Pancreas (tissue), 10 donors: Measurements from ENCODE around the gene NCK2. TPM values are rescaled to one million over a fixed set of nuclear protein-coding genes. Genes with fewer than 3 reads are reported as not detected.

Experiments
- ATAC-seq, 4 donors: fragments of 200-7000 bp; cut with Tn5 transposase; one replicate each; pipeline versions ENCODE4 v1.8.0 to v1.9.1; 2020; ENCODE audit warnings: mild to moderate bottlenecking in 4 of 4, moderate library complexity in 4 of 4
- DNase-seq, 6 donors: peaks; one replicate each; pipeline ENCODE4 v3.0.0-alpha.2; 2020
- FAIRE-seq: peaks from 2 replicates; lab custom pipeline; 2012; peaks lifted over from hg19 to GRCh38; lab: Jason Lieb, UNC
- H3K27ac ChIP-seq, 4 donors: fragments of 200-600 bp; sonication (generic); 1 replicate in 3 of 4; 2 replicates in 1 of 4; pipeline versions ENCODE4 v1.5.0 to v1.8.0; 2020
- H3K27me3 ChIP-seq, 4 donors: fragments of 200-600 bp; one replicate each; pipeline ENCODE4 v1.8.0; 2021
- H3K36me3 ChIP-seq, 3 donors: fragments of 200-600 bp; sonication (generic) in 1 of 3; one replicate each; pipeline versions ENCODE4 v1.5.0 to v1.8.0; 2020 to 2021
- H3K4me1 ChIP-seq, 3 donors: fragments of 200-600 bp; one replicate each; pipeline ENCODE4 v1.8.0; 2021
- H3K4me3 ChIP-seq, 4 donors: fragments of 200-600 bp; sonication (generic) in 2 of 4; one replicate each; pipeline versions ENCODE4 v1.5.0 to v1.8.0; 2020 to 2021
- H3K9me3 ChIP-seq, 4 donors: fragments of 200-600 bp; one replicate each; pipeline ENCODE4 v1.8.0; 2021
- CTCF ChIP-seq, 4 donors: fragments of 200-600 bp; sonication (generic) in 3 of 4; IDR thresholded peaks; one replicate each; pipeline versions ENCODE4 v1.5.0 to v1.8.0; 2021; ENCODE audit warnings: antibody characterized with exemption in 4 of 4
- WGBS, 2 donors: extraction: QIAGEN DNeasy Blood & Tissue Kit; methylation state at CpG; one replicate each; pipeline ENCODE4 v1.1.7; 2013; 5-methylcytosine and 5-hydroxymethylcytosine counted together
- intact Hi-C, 3 donors: fragments of 100-400 bp; cut with DNase I; formaldehyde crosslinking; loops; one replicate each; pipeline versions ENCODE4 v1.11.1 to v1.14.2; 2022
- polyA plus RNA-seq, 2 donors: library from polyadenylated mRNA; stranded (reverse); fragments of 200-250 nt; gene quantifications; one replicate each; pipeline ENCODE4 v1.2.3, GENCODE V29; 2013
- total RNA-seq, 6 donors: library from RNA; stranded (reverse); fragmentation: NEBNext Ultra II Directional in 4 of 6; extraction: Animal tissue kit (Norgen Biotek cat#: 25700) in 4 of 6; gene quantifications; one replicate each; pipeline versions ENCODE4 v1.2.1 to v1.2.4, GENCODE V29; 2021 to 2023
- donor health status: healthy with polysubstance abuse.
- donor health status: DM: no; HTN: no; CAD: no; lungs with moderate emphysema.
- donor health status: DM: no; HTN: no; CAD: no.
- donor health status: control.
- donor health status: control.
- donor health status: Bipolar disorder and iron deficiency.
- donor health status: DM: yes; HTN: yes; CAD: no.
- donor health status: DM: no; HTN: no; CAD: no.
- donor health status: DM: no; HTN: no; CAD: no.
- donor health status: DM: yes; HTN: yes; CAD: no.

Gene NCK2
- total and polyA plus RNA-seq, 8 donors, result 28.4 to 57.6 (median 31.2) TPM

GRCh38 chr2:105752691-105753358 is 8.1 kb downstream of the NCK2 start:
- 74 to 80% methylated on average over 5 of the region's 5 CpGs for WGBS, 2 donors
- no peaks in the 10 kb centered on the region for H3K36me3 ChIP-seq
- no peak overlapping the region for H3K4me3 ChIP-seq
- no peak for FAIRE-seq
- DNase-seq, result no peak
- H3K27ac ChIP-seq, result no peak overlapping the region
- H3K27me3 ChIP-seq, result no peaks in the 10 kb centered on the region
- ATAC-seq, result no peak
- peaks cover 9 to 29% (median 12%) of the 10 kb centered on the region in 3 donors for H3K4me1 ChIP-seq
- no peak for TF ChIP-seq CTCF (IDR thresholded peaks at IDR 0.05)
- no peaks in the 10 kb centered on the region for H3K9me3 ChIP-seq
- intact Hi-C loops, result no loop called here

GRCh38 chr2:105753380-105753779 is 8.7 kb downstream of the NCK2 start:
- FAIRE-seq, result no peak
- Histone ChIP-seq H3K36me3 (no peaks in the 10 kb centered on the region), H3K27me3 (no peaks in the 10 kb centered on the region), H3K9me3 (no peaks in the 10 kb centered on the region), H3K4me1 (peaks cover 7 to 29% (median 12%) of the 10 kb centered on the region in 3 donors), H3K4me3 (no peak overlapping the region), H3K27ac (peak overlapping the region in 2 of 4 donors; percentile 6 to 46)
- no peak for TF ChIP-seq CTCF (IDR thresholded peaks at IDR 0.05)
- WGBS, 2 donors, result 48 to 93% methylated on average over 2 of the region's 2 CpGs
- ATAC-seq, result no peak
- intact Hi-C loops, result no loop called here
- no peak for DNase-seq

GRCh38 chr2:105754011-105754410 is 9.3 kb downstream of the NCK2 start:
- no peak for TF ChIP-seq CTCF (IDR thresholded peaks at IDR 0.05)
- Histone ChIP-seq H3K27me3 (no peaks in the 10 kb centered on the region), H3K36me3 (no peaks in the 10 kb centered on the region), H3K9me3 (no peaks in the 10 kb centered on the region), H3K4me3 (no peak overlapping the region), H3K4me1 (peaks cover 7 to 29% (median 12%) of the 10 kb centered on the region in 3 donors), H3K27ac (peak overlapping the region in 2 of 4 donors; percentile 6 to 46)
- ATAC-seq (peak in 3 of 4 donors; percentile 31 to 70 (median 56)), DNase-seq (no peak), FAIRE-seq (no peak)
- WGBS, 2 donors, result 51 to 52% methylated on average over 5 of the region's 5 CpGs
- intact Hi-C loops, result no loop called here

GRCh38 chr2:105754994-105755393 is 10.3 kb downstream of the NCK2 start:
- no peaks in the 10 kb centered on the region for H3K9me3 ChIP-seq
- no peaks in the 10 kb centered on the region for H3K27me3 ChIP-seq
- no peak for ATAC-seq
- WGBS, 2 donors, result 72 to 85% methylated on average over 6 of the region's 6 CpGs
- no peak overlapping the region for H3K27ac ChIP-seq
- TF ChIP-seq CTCF (IDR thresholded peaks at IDR 0.05), result no peak
- intact Hi-C loops, result no loop called here
- peaks cover 7 to 29% (median 12%) of the 10 kb centered on the region in 3 donors for H3K4me1 ChIP-seq
- H3K4me3 ChIP-seq, result no peak overlapping the region
- no peak for DNase-seq
- no peaks in the 10 kb centered on the region for H3K36me3 ChIP-seq
- no peak for FAIRE-seq

GRCh38 chr2:105755895-105756294 is 11.2 kb downstream of the NCK2 start:
- peak in 1 of 4 donors; percentile 34 for ATAC-seq
- DNase-seq, result no peak
- peak overlapping the region in 1 of 4 donors; percentile 35 for H3K27ac ChIP-seq
- no peak for TF ChIP-seq CTCF (IDR thresholded peaks at IDR 0.05)
- H3K27me3 ChIP-seq, result no peaks in the 10 kb centered on the region
- no peak overlapping the region for H3K4me3 ChIP-seq
- H3K36me3 ChIP-seq, result no peaks in the 10 kb centered on the region
- FAIRE-seq, result no peak
- 11 to 57% methylated on average over 4 of the region's 4 CpGs for WGBS, 2 donors
- peaks cover 7 to 29% (median 12%) of the 10 kb centered on the region in 3 donors for H3K4me1 ChIP-seq
- H3K9me3 ChIP-seq, result no peaks in the 10 kb centered on the region
- intact Hi-C loops, result no loop called here
